HG03378 (cell line): ENCODE results near the gene COLGALT1.
"Not testable (repeated sequence)": the region's sequence is repeated elsewhere in the genome, so short reads cannot be mapped to it uniquely, and the experiment has no call there.

ENCODE experiments used
- ATAC-seq: cut with Tn5 transposase; IDR thresholded peaks from one replicate; pipeline ENCODE4 v1.9.1; 2021; ENCODE audit warnings: mild to moderate bottlenecking, moderate library complexity; ENCODE audit not compliant: unreplicated experiment

COLGALT1 gene

GRCh38 chr19:17555480-17555928, at the start of gene COLGALT1:
Gene COLGALT1, plus strand, starts transcription at chr19:17555649. Its CDS starts 65 bp downstream, at chr19:17555714.
- ATAC-seq = peak; percentile 74

- no peak for ATAC-seq
Observed at GRCh38 chr19:17506745-17507144, 48.7 kb upstream of the COLGALT1 start.

- not testable (repeated sequence) for ATAC-seq
Observed at GRCh38 chr19:17508558-17508933, 46.9 kb upstream of the COLGALT1 start.

- ATAC-seq = no peak
Observed at GRCh38 chr19:17510220-17510993, 45.0 kb upstream of the COLGALT1 start.

- peak; percentile 53 for ATAC-seq
Observed at GRCh38 chr19:17511724-17512573, 43.5 kb upstream of the COLGALT1 start.

- no peak for ATAC-seq
Observed at GRCh38 chr19:17512574-17512939, 42.9 kb upstream of the COLGALT1 start.

- ATAC-seq = no peak
Observed at GRCh38 chr19:17515408-17516149, 39.9 kb upstream of the COLGALT1 start.

- no peak for ATAC-seq
Observed at GRCh38 chr19:17517898-17518297, 37.6 kb upstream of the COLGALT1 start.

GRCh38 chr19:17518654-17519053, 36.8 kb upstream of the COLGALT1 start:
- not testable (repeated sequence) for ATAC-seq

GRCh38 chr19:17519967-17520366, 35.5 kb upstream of the COLGALT1 start:
- no peak for ATAC-seq

GRCh38 chr19:17520865-17521264, 34.6 kb upstream of the COLGALT1 start:
- ATAC-seq = no peak

GRCh38 chr19:17522988-17523872, 32.2 kb upstream of the COLGALT1 start:
- peak; percentile 68 for ATAC-seq

GRCh38 chr19:17524651-17525050, 30.8 kb upstream of the COLGALT1 start:
- ATAC-seq = no peak

- ATAC-seq = no peak
Observed at GRCh38 chr19:17525141-17525540, 30.3 kb upstream of the COLGALT1 start.

GRCh38 chr19:17526922-17527321, 28.5 kb upstream of the COLGALT1 start:
- ATAC-seq = no peak

GRCh38 chr19:17527326-17527725, 28.1 kb upstream of the COLGALT1 start:
- ATAC-seq = no peak

GRCh38 chr19:17528610-17529009, 26.8 kb upstream of the COLGALT1 start:
- no peak for ATAC-seq

GRCh38 chr19:17529239-17530158, 25.9 kb upstream of the COLGALT1 start:
- ATAC-seq = no peak

GRCh38 chr19:17530586-17530985, 24.9 kb upstream of the COLGALT1 start:
- ATAC-seq = no peak
